WTC11 (cell line): ENCODE results near the gene IER2. TPM values are rescaled to one million over a fixed set of nuclear protein-coding genes. Genes with fewer than 3 reads are reported as not detected.

Source experiments
- ARID4B ChIP-seq: sonication (generic); formaldehyde crosslinking; IDR thresholded peaks from 2 replicates; pipeline ENCODE4 v1.8.0; 2023; ENCODE audit warnings: missing genetic modification reagents, mild to moderate bottlenecking, borderline replicate concordance
- ATF1 ChIP-seq: sonication (generic); formaldehyde crosslinking; IDR thresholded peaks from 2 replicates; pipeline ENCODE4 v1.8.1; 2023; ENCODE audit warnings: mild to moderate bottlenecking, moderate library complexity, missing genetic modification reagents
- ATF2 ChIP-seq: sonication (generic); formaldehyde crosslinking; IDR thresholded peaks from 2 replicates; pipeline ENCODE4 v1.8.1; 2022; ENCODE audit warnings: low read depth, missing genetic modification reagents, borderline replicate concordance
- ATF3 ChIP-seq: sonication (generic); formaldehyde crosslinking; conservative IDR thresholded peaks from 2 replicates; pipeline ENCODE4 v1.8.1; 2022; ENCODE audit warnings: mild to moderate bottlenecking, missing genetic modification reagents
- CDX4 ChIP-seq: fragments of 250-450 bp; sonication (Bioruptor Pico); IDR thresholded peaks from 2 replicates; pipeline ENCODE4 v1.9.0; 2021; ENCODE audit warnings: moderate library complexity, mild to moderate bottlenecking, inconsistent platforms, borderline replicate concordance
- CREB1 ChIP-seq: sonication (generic); formaldehyde crosslinking; IDR thresholded peaks from 2 replicates; pipeline ENCODE4 v1.8.0; 2023; ENCODE audit warnings: mild to moderate bottlenecking, missing genetic modification reagents
- EMX1 ChIP-seq: fragments of 250-450 bp; sonication (Bioruptor Pico); IDR thresholded peaks from 2 replicates; pipeline ENCODE4 v1.8.0; 2021; ENCODE audit warnings: mild to moderate bottlenecking
- ETV6 ChIP-seq: sonication (generic); formaldehyde crosslinking; IDR thresholded peaks from 2 replicates; pipeline ENCODE4 v1.8.1; 2022; ENCODE audit warnings: mild to moderate bottlenecking, missing genetic modification reagents
- FOXJ3 ChIP-seq: sonication (generic); formaldehyde crosslinking; IDR thresholded peaks from 2 replicates; pipeline ENCODE4 v1.9.0; 2021; ENCODE audit warnings: missing genetic modification reagents, mild to moderate bottlenecking, borderline replicate concordance
- GRHL2 ChIP-seq: fragments of 250-450 bp; sonication (Bioruptor Pico); IDR thresholded peaks from 2 replicates; pipeline ENCODE4 v1.8.0; 2022; ENCODE audit warnings: mild to moderate bottlenecking, moderate library complexity; ENCODE audit not compliant: insufficient replicate concordance, severe bottlenecking
- MXD4 ChIP-seq: fragments of 250-450 bp; sonication (Bioruptor Pico); IDR thresholded peaks from 2 replicates; pipeline ENCODE4 v1.8.0; 2021; ENCODE audit warnings: mild to moderate bottlenecking, moderate library complexity, borderline replicate concordance
- MYBL2 ChIP-seq: sonication (generic); formaldehyde crosslinking; IDR thresholded peaks from 2 replicates; pipeline ENCODE4 v1.8.1; 2023; ENCODE audit warnings: mild to moderate bottlenecking, moderate library complexity, missing genetic modification reagents
- NFYB ChIP-seq: sonication (generic); formaldehyde crosslinking; conservative IDR thresholded peaks from 2 replicates; pipeline ENCODE4 v1.8.0; 2022; ENCODE audit warnings: low read depth, missing genetic modification reagents
- NR1H2 ChIP-seq: sonication (generic); formaldehyde crosslinking; IDR thresholded peaks from 2 replicates; pipeline ENCODE4 v1.9.0; 2021; ENCODE audit warnings: mild to moderate bottlenecking, moderate library complexity, missing genetic modification reagents
- NR2C2 ChIP-seq: sonication (generic); formaldehyde crosslinking; IDR thresholded peaks from 2 replicates; pipeline ENCODE4 v1.8.0; 2022; ENCODE audit warnings: mild to moderate bottlenecking, missing genetic modification reagents
- SMAD4 ChIP-seq: sonication (generic); formaldehyde crosslinking; IDR thresholded peaks from 2 replicates; pipeline ENCODE4 v1.8.0; 2022; ENCODE audit warnings: mild to moderate bottlenecking, missing genetic modification reagents
- ZNF281 ChIP-seq: sonication (generic); formaldehyde crosslinking; IDR thresholded peaks from 2 replicates; pipeline ENCODE4 v1.8.0; 2023; ENCODE audit warnings: mild to moderate bottlenecking, missing genetic modification reagents
- ZNF317 ChIP-seq: sonication (generic); formaldehyde crosslinking; IDR thresholded peaks from 2 replicates; pipeline ENCODE4 v1.8.1; 2023; ENCODE audit warnings: low read depth, mild to moderate bottlenecking, moderate library complexity, missing genetic modification reagents, borderline replicate concordance
- ZNF423 ChIP-seq: fragments of 250-450 bp; sonication (Bioruptor Pico); IDR thresholded peaks from 2 replicates; pipeline ENCODE4 v2.1.2; 2022; ENCODE audit warnings: mild to moderate bottlenecking, moderate library complexity
- ZNF512 ChIP-seq: sonication (generic); formaldehyde crosslinking; IDR thresholded peaks from 2 replicates; pipeline ENCODE4 v1.8.1; 2022; ENCODE audit warnings: missing genetic modification reagents, borderline replicate concordance
- ZNF532 ChIP-seq: fragments of 250-450 bp; sonication (Bioruptor Pico); IDR thresholded peaks from 2 replicates; pipeline ENCODE4 v1.9.0; 2021; ENCODE audit warnings: mild to moderate bottlenecking, borderline replicate concordance
- total RNA-seq: library from RNA; stranded (reverse); gene quantifications from 3 replicates; pipeline ENCODE4 v1.2.3, GENCODE V29; 2021

The IER2 gene
- total RNA-seq, 1 experiment from 2014 or later = 138 TPM

- TF ChIP-seq ATF2 (no peak), NFYB (CRISPR knock-in tag) (no peak), ETV6 (CRISPR knock-in tag) (peak; percentile 89), GRHL2 (no peak), MYBL2 (CRISPR knock-in tag) (no peak), MXD4 (CRISPR knock-in tag) (no peak), CREB1 (CRISPR knock-in tag) (no peak; the same call in 1 of the 2 replicates), ATF1 (CRISPR knock-in tag) (no peak), ZNF423 (peak; percentile 93), NR2C2 (CRISPR knock-in tag) (no peak), NR1H2 (CRISPR knock-in tag) (no peak), ZNF512 (CRISPR knock-in tag) (no peak), ATF3 (CRISPR knock-in tag) (no peak), FOXJ3 (no peak), SMAD4 (CRISPR knock-in tag) (no peak), ZNF532 (CRISPR knock-in tag) (no peak), CDX4 (no peak), EMX1 (0 out of 2 replicates have a peak, but pooled peaks have one; percentile 12), ARID4B (CRISPR knock-in tag) (peak; percentile 86), ZNF317 (CRISPR knock-in tag) (no peak), ZNF281 (CRISPR knock-in tag) (no peak; the same call in 1 of the 2 replicates)
Observed at GRCh38 chr19:13162724-13163608, 12.8 kb downstream of the IER2 start (continued).
